ENCODE measurements around the gene NUP214.

NUP214 gene

DNA sequence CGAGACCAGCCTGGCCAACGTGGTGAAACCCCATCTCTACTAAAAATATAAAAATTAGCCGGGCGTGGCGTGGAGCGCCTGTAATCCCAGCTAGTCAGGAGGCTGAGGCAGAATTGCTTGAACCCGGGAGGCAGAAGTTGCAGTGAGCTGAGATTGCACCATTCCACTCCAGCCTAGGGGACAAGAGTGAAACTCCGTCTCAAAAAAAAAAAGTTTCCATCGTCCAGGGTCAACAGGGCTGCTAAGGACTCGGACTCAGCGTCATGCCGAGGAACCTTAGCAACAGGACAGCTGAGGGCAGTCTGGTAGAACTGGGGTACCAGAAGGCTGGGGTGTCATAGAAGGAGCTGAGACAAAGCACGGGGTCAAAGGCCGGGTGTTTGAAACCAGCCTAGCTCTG lies 129.2 kb downstream of the NUP214 start:
- Histone ChIP-seq H3K4me3 (ENCODE audit: low read length in 2 of 2) (no peak overlapping the region), H3K9ac (ENCODE audit: low read depth in 1 of 2, low read length in 2 of 2) (no peak overlapping the region), H3K27me3 (ENCODE audit: control insufficient read depth in 2 of 2, insufficient read depth in 2 of 2, low read length in 2 of 2) (no peaks in the 10 kb centered on the region), H3K9me3 (ENCODE audit: control insufficient read depth in 2 of 2, low read length in 2 of 2) (no peaks in the 10 kb centered on the region), H3K27ac (ENCODE audit: low read depth in 2 of 2, low read length in 2 of 2) (peak overlapping the region in 1 of 2 donors; percentile 38), H3K36me3 (ENCODE audit: control insufficient read depth in 2 of 2, insufficient read depth in 2 of 2, low read length in 2 of 2) (no peaks in the 10 kb centered on the region), H3K4me1 (ENCODE audit: control insufficient read depth in 2 of 2, insufficient read depth in 2 of 2, low read length in 2 of 2) (peaks cover 7 to 19% of the 10 kb centered on the region in 2 donors)

DNA sequence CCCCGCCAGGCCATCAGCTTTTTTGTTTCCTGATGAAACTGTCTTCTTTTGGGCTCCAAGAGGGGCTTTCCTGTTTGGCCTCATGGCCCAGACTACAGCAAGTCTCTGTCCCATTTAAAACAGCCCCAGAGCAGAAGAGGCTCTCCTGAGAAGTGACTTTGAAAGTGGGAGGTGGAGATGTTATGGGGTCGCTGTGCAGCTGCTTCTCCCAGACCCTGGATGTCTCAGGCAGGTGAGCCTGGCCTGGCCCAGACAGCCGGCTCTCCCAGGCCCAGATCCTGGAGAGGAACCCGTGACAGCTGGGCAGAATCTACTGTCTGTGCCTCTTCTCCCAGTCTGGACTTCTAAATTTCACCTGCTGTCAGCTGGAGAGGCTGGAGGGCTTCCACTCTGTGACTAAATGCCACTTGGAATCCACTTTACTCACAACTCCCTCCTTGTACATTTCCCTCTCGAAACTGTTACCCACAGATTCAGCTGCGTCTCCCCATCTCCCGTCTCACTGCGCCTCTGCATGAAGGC lies 130.4 kb downstream of the NUP214 start:
- peaks cover 2 to 3% of the 10 kb centered on the region in 2 donors for H3K36me3 ChIP-seq (ENCODE audit: control insufficient read depth in 2 of 2, insufficient read depth in 2 of 2, low read length in 2 of 2)
- peak overlapping the region; percentile 12 to 59 for H3K4me3 ChIP-seq (ENCODE audit: low read length in 2 of 2)
- no peaks in the 10 kb centered on the region for H3K27me3 ChIP-seq (ENCODE audit: control insufficient read depth in 2 of 2, insufficient read depth in 2 of 2, low read length in 2 of 2)
- peak overlapping the region; percentile 69 to 87 for H3K27ac ChIP-seq (ENCODE audit: low read depth in 2 of 2, low read length in 2 of 2)
- peaks cover 7 to 19% of the 10 kb centered on the region in 2 donors for H3K4me1 ChIP-seq (ENCODE audit: control insufficient read depth in 2 of 2, insufficient read depth in 2 of 2, low read length in 2 of 2)
- no peaks in the 10 kb centered on the region for H3K9me3 ChIP-seq (ENCODE audit: control insufficient read depth in 2 of 2, low read length in 2 of 2)
- H3K9ac ChIP-seq (ENCODE audit: low read depth in 1 of 2, low read length in 2 of 2), result peak overlapping the region in 1 of 2 donors; percentile 70

DNA sequence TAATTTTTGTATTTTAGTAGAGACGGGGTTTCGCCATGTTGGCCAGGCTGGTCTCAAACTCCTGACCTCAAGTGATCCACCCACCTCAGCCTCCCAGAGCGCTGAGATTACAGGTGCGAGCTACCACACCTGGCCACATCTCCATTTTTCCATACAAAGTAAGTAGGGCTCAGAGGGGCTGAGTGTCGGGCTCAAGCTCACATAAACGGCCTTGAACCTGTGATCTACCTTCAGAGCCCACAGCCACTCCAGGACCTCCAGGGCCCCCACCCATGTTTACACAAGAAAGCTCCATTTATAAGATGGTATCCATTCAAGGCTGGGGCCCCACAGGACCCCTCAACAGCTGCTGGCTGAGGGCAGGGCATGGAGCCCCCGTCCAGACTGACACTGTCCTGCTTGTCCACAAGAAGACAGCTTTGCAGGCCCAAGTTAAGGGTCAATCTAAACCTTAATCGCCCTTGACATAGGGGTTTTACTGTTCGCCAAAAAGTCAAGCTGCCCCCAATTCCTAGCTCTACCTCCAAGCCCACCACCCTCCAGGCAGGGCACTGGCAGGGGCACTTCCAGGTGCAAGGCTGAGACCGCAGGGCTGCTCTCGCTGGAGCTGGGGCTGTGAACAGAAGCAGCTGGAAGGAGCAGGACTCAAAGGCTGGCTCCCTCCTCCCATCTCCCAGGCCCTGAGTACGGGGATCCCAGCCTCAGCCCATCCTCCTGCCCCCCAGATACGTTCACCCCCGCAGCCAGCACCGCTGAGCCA lies 132.1 kb downstream of the NUP214 start:
- Histone ChIP-seq H3K4me3 (ENCODE audit: low read length in 2 of 2) (no peak overlapping the region), H3K9ac (ENCODE audit: low read depth in 1 of 2, low read length in 2 of 2) (no peak overlapping the region), H3K4me1 (ENCODE audit: control insufficient read depth in 2 of 2, insufficient read depth in 2 of 2, low read length in 2 of 2) (peaks cover 4 to 16% of the 10 kb centered on the region in 2 donors), H3K9me3 (ENCODE audit: control insufficient read depth in 2 of 2, low read length in 2 of 2) (no peaks in the 10 kb centered on the region), H3K27ac (ENCODE audit: low read depth in 2 of 2, low read length in 2 of 2) (peak overlapping the region in 1 of 2 donors; percentile 23), H3K27me3 (ENCODE audit: control insufficient read depth in 2 of 2, insufficient read depth in 2 of 2, low read length in 2 of 2) (no peaks in the 10 kb centered on the region), H3K36me3 (ENCODE audit: control insufficient read depth in 2 of 2, insufficient read depth in 2 of 2, low read length in 2 of 2) (peaks cover 3 to 8% of the 10 kb centered on the region in 2 donors)

DNA sequence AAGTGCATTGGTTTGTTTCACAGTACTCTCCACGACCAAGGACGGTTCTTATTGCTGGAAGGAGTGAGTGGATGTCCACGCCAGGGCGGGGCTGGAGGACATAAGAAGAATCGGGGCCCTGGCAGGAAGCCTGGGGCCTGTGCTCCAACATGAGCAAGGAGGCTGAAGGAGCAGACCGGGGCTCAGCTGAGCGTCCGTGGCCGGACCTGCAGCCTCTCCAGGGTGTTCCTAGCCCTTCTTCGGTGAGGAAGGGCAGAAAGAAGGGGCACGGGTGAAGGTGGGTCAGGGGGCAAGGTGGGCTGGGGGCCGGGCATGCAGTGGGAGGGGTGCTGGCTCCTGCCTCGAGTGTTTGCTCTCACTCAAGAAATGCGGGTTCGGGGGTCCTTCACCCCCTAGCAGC lies 132.8 kb downstream of the NUP214 start:
- H3K27ac ChIP-seq (ENCODE audit: low read depth in 2 of 2, low read length in 2 of 2), result no peak overlapping the region
- H3K27me3 ChIP-seq (ENCODE audit: control insufficient read depth in 2 of 2, insufficient read depth in 2 of 2, low read length in 2 of 2), result no peaks in the 10 kb centered on the region
- H3K4me1 ChIP-seq (ENCODE audit: control insufficient read depth in 2 of 2, insufficient read depth in 2 of 2, low read length in 2 of 2), result peaks cover 7 to 14% of the 10 kb centered on the region in 2 donors
- H3K4me3 ChIP-seq (ENCODE audit: low read length in 2 of 2), result no peak overlapping the region
- no peaks in the 10 kb centered on the region for H3K9me3 ChIP-seq (ENCODE audit: control insufficient read depth in 2 of 2, low read length in 2 of 2)
- H3K9ac ChIP-seq (ENCODE audit: low read depth in 1 of 2, low read length in 2 of 2), result no peak overlapping the region
- peaks cover 3 to 8% of the 10 kb centered on the region in 2 donors for H3K36me3 ChIP-seq (ENCODE audit: control insufficient read depth in 2 of 2, insufficient read depth in 2 of 2, low read length in 2 of 2)

DNA sequence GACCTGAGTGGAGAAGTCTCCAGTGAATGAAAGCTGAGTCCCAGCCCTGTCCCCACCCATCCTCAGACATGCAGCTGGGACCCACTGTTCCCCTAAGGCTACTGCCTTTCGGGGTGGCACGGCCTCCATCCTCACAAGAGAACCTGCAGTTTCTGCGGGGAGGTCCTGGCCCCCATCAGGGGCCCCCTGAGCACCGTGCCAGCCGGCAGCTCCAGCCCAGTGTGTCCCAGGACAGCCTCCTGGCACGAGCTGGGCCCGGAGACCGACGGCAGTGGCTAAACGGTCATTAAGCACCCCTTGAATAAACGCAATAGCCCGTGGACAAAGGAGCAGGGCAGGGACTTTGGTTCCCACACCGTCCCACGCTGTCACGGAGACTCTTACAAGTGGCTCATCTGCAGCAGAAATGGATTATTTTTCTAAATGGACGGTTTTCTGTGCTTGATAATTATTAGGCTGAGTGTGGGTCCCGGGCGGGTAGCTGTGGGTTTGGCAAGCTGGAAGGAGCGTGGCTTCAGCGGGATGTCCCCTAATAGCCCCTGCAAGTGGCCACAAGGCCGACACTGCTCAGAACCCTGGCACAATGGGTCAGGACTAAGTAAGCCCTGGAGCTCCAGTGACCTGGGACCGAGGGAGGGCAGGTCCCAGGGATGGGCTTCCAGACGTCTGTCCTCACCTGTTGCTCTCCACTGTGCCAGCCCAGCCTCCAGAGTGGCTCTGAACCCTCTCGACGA lies 133.5 kb downstream of the NUP214 start:
- H3K27me3 ChIP-seq (ENCODE audit: control insufficient read depth in 2 of 2, insufficient read depth in 2 of 2, low read length in 2 of 2), result no peaks in the 10 kb centered on the region
- peaks cover 3 to 8% of the 10 kb centered on the region in 2 donors for H3K36me3 ChIP-seq (ENCODE audit: control insufficient read depth in 2 of 2, insufficient read depth in 2 of 2, low read length in 2 of 2)
- no peaks in the 10 kb centered on the region for H3K9me3 ChIP-seq (ENCODE audit: control insufficient read depth in 2 of 2, low read length in 2 of 2)
- H3K27ac ChIP-seq (ENCODE audit: low read depth in 2 of 2, low read length in 2 of 2), result no peak overlapping the region
- peaks cover 7 to 12% of the 10 kb centered on the region in 2 donors for H3K4me1 ChIP-seq (ENCODE audit: control insufficient read depth in 2 of 2, insufficient read depth in 2 of 2, low read length in 2 of 2)
- no peak overlapping the region for H3K9ac ChIP-seq (ENCODE audit: low read depth in 1 of 2, low read length in 2 of 2)
- no peak overlapping the region for H3K4me3 ChIP-seq (ENCODE audit: low read length in 2 of 2)

DNA sequence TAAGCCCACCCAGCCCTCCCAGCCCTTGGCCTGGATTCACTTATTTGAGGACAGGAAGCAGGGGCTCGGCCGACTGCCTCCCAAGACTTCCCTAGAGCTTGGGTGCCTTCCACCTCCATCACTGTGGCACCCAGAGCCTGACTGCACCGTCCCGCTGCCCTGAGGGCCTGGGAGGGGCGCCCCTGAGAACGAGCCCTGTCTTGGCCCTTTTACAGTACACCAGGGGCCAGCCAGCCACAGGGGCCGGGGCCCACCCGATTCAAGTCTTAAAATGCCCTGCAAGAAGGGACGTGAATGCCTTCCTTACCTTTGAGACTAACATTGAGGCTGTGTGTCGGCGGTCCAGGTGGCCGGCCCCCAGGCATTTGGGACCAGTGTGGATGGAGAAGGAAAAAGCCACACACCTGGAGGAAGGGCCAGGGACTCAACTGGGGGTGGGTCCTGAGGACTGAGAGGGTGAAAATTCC lies 134.1 kb downstream of the NUP214 start:
- Histone ChIP-seq H3K27ac (ENCODE audit: low read depth in 2 of 2, low read length in 2 of 2) (no peak overlapping the region), H3K27me3 (ENCODE audit: control insufficient read depth in 2 of 2, insufficient read depth in 2 of 2, low read length in 2 of 2) (no peaks in the 10 kb centered on the region), H3K9me3 (ENCODE audit: control insufficient read depth in 2 of 2, low read length in 2 of 2) (no peaks in the 10 kb centered on the region), H3K4me3 (ENCODE audit: low read length in 2 of 2) (no peak overlapping the region), H3K4me1 (ENCODE audit: control insufficient read depth in 2 of 2, insufficient read depth in 2 of 2, low read length in 2 of 2) (peaks cover 7 to 12% of the 10 kb centered on the region in 2 donors), H3K36me3 (ENCODE audit: control insufficient read depth in 2 of 2, insufficient read depth in 2 of 2, low read length in 2 of 2) (peaks cover 3 to 8% of the 10 kb centered on the region in 2 donors), H3K9ac (ENCODE audit: low read depth in 1 of 2, low read length in 2 of 2) (no peak overlapping the region)

DNA sequence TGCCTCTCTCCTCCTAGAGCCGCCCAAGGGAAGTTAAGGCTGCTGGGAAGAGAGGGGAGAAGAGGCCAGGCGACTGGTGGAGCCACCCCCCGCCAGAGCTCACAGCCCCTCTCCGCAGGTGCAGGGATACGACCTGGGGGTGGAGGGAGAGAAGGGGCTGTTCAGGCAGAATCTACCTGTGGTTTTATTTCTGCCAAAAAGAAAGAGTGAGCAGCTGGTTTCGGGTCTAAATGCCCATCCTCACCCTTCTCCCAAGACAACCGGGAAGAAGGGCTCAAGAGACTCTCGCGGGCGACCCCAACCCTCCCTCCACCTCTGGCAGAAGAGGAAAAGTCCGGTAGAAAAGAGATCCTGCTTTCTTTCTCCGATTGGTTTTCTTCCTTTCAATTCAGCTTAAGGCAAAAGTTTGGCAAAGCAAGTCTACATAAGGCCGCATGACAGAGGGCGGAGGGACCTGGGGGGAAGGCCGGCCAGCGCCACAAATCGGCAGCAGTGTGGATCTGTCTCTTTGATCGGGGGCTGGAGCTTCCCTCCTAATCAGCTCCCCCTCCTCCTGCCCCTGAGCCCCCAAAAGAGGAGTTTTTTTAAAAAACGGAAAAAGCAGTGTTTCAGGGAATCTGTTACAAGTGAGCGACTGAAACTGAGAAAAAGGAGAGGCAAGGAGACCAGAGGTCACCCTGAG lies 134.7 kb downstream of the NUP214 start:
- Histone ChIP-seq H3K27me3 (ENCODE audit: control insufficient read depth in 2 of 2, insufficient read depth in 2 of 2, low read length in 2 of 2) (no peaks in the 10 kb centered on the region), H3K4me3 (ENCODE audit: low read length in 2 of 2) (no peak overlapping the region), H3K9ac (ENCODE audit: low read depth in 1 of 2, low read length in 2 of 2) (no peak overlapping the region), H3K27ac (ENCODE audit: low read depth in 2 of 2, low read length in 2 of 2) (no peak overlapping the region), H3K9me3 (ENCODE audit: control insufficient read depth in 2 of 2, low read length in 2 of 2) (no peaks in the 10 kb centered on the region), H3K4me1 (ENCODE audit: control insufficient read depth in 2 of 2, insufficient read depth in 2 of 2, low read length in 2 of 2) (peaks cover 7 to 10% of the 10 kb centered on the region in 2 donors), H3K36me3 (ENCODE audit: control insufficient read depth in 2 of 2, insufficient read depth in 2 of 2, low read length in 2 of 2) (peaks cover 3 to 8% of the 10 kb centered on the region in 2 donors)

DNA sequence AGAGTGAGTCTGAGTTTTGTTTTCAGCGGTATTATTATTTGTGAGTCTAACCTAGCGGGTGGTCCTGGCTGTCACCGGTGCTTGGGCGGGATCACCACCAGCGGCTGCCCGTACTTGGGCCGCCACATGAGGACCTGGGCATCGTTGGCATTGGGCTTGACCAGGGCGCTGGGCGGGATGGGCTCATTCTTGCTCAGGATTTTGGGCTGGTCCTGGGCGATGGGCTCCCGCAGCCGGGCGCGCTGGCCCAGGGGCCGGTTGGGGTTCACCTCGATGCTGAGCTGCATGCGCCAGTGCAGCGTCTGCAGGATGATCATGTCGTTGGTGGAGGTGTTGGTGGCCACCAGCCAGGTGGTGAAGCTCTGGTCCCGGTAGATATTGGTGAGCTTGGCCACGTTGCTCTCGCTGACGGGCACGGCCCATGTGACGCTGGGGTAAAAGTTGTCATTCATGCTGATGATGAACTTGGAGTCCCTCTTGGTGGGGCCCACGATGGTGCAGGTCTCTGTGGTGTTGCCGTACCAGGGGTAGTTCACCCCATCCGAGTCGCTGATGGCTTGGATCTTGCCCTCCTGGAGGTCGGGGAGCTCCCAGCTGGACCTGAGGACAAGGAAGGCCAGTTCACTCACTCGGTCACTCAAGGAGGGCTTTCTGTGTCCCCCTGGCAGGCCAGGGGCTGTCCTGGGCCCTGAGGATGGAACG lies 135.5 kb downstream of the NUP214 start:
- H3K27me3 ChIP-seq (ENCODE audit: control insufficient read depth in 2 of 2, insufficient read depth in 2 of 2, low read length in 2 of 2), result no peaks in the 10 kb centered on the region
- H3K4me3 ChIP-seq (ENCODE audit: low read length in 2 of 2), result no peak overlapping the region
- H3K4me1 ChIP-seq (ENCODE audit: control insufficient read depth in 2 of 2, insufficient read depth in 2 of 2, low read length in 2 of 2), result peaks cover 6 to 7% of the 10 kb centered on the region in 2 donors
- H3K27ac ChIP-seq (ENCODE audit: low read depth in 2 of 2, low read length in 2 of 2), result no peak overlapping the region
- H3K9ac ChIP-seq (ENCODE audit: low read depth in 1 of 2, low read length in 2 of 2), result no peak overlapping the region
- no peaks in the 10 kb centered on the region for H3K9me3 ChIP-seq (ENCODE audit: control insufficient read depth in 2 of 2, low read length in 2 of 2)
- H3K36me3 ChIP-seq (ENCODE audit: control insufficient read depth in 2 of 2, insufficient read depth in 2 of 2, low read length in 2 of 2), result peaks cover 3 to 8% of the 10 kb centered on the region in 2 donors

DNA sequence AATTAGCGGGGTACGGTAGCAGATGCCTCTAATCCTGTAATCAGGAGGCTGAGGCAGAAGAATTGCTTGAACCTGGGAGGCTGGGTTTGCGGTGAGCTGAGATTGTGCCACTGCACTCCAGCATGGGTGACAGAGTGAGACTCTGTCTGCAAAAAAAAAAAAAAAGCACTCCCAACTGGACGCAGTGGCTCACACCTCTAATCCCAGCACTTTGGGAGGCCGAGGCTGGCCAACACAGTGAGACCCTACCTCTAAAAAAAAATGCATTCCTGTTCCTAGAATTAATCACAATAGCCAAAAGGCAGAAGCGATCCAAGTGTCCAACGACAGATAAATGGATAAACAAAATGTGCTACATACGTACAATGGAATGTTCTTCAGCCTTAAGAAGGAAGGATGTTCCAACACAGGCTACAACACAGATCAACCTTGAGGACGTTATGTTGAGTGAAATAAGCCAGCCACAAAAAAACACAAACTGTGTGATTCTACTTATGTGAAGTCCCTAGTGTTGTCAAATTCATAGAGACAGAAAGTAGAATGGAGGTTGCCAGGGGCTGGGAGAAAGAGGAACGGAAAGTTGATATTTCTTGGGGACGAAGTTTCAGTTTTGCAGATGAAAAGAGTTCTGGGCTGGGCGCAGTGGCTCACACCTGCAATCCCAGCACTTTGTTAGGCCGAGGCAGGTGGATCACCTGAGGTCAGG lies 137.1 kb downstream of the NUP214 start:
- H3K9me3 ChIP-seq (ENCODE audit: control insufficient read depth in 2 of 2, low read length in 2 of 2), result no peaks in the 10 kb centered on the region
- peak overlapping the region in 1 of 2 donors; percentile 26 for H3K27ac ChIP-seq (ENCODE audit: low read depth in 2 of 2, low read length in 2 of 2)
- H3K27me3 ChIP-seq (ENCODE audit: control insufficient read depth in 2 of 2, insufficient read depth in 2 of 2, low read length in 2 of 2), result no peaks in the 10 kb centered on the region
- H3K9ac ChIP-seq (ENCODE audit: low read depth in 1 of 2, low read length in 2 of 2), result no peak overlapping the region
- H3K4me3 ChIP-seq (ENCODE audit: low read length in 2 of 2), result no peak overlapping the region
- peaks cover 3 to 8% of the 10 kb centered on the region in 2 donors for H3K36me3 ChIP-seq (ENCODE audit: control insufficient read depth in 2 of 2, insufficient read depth in 2 of 2, low read length in 2 of 2)
- peaks cover 2 to 4% of the 10 kb centered on the region in 2 donors for H3K4me1 ChIP-seq (ENCODE audit: control insufficient read depth in 2 of 2, insufficient read depth in 2 of 2, low read length in 2 of 2)

Data from mucosa of rectum (tissue), 2 donors.